ENCODE results near the gene SLC38A4.

The SLC38A4 gene

DNA sequence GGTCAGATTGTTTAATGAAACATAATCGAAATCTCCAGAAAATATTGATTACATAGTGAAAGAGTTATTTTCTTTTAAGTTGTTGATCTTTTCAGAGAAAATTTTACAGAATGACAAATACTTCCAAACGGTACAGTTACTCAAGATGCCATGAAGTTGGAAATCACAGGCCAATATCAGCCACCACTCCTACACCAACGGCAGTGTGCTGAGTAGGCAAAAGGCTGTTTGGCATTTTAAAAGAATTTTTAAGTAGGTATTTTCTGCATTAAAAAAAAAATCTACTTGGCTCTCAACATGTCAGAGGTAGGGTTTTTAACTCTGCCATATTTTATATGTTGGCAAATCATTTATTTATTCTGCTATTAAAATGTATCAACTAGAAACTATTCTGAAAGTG, 21.7 kb downstream of the SLC38A4 start:
- TF ChIP-seq, protein P1, sequence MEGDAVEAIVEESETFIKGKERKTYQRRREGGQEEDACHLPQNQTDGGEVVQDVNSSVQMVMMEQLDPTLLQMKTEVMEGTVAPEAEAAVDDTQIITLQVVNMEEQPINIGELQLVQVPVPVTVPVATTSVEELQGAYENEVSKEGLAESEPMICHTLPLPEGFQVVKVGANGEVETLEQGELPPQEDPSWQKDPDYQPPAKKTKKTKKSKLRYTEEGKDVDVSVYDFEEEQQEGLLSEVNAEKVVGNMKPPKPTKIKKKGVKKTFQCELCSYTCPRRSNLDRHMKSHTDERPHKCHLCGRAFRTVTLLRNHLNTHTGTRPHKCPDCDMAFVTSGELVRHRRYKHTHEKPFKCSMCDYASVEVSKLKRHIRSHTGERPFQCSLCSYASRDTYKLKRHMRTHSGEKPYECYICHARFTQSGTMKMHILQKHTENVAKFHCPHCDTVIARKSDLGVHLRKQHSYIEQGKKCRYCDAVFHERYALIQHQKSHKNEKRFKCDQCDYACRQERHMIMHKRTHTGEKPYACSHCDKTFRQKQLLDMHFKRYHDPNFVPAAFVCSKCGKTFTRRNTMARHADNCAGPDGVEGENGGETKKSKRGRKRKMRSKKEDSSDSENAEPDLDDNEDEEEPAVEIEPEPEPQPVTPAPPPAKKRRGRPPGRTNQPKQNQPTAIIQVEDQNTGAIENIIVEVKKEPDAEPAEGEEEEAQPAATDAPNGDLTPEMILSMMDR (conservative IDR thresholded peaks at IDR 0.05; ENCODE audit: control insufficient read depth, insufficient read depth, low read depth, low read length) = no peak
- H3K4me3 ChIP-seq (ENCODE audit: control insufficient read depth, low read depth, low read length) = no peak overlapping the region
- DNase-seq (ENCODE audit: low read depth) = no peak

DNA sequence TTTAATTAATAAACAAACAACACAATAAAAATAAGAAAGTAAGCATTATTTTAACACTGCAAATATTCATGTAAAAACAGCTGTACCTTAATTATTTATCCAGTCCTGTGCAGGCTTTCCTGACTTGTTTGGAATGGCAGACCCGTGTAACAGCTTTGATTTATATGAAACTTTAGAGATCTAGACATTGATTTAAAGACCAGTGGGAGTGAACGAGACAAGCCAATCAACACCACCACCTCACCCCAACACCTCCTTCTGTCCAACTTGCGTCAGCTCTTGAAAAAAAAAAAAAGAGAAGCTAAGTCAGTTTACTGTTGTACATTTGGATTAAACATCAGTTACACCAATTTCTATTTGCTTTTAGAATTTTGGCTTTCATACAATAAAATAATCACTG, 22.3 kb downstream of the SLC38A4 start:
- TF ChIP-seq, protein P1 (conservative IDR thresholded peaks at IDR 0.05; ENCODE audit: control insufficient read depth, insufficient read depth, low read depth, low read length) = no peak
- no peak overlapping the region for H3K4me3 ChIP-seq (ENCODE audit: control insufficient read depth, low read depth, low read length)
- DNase-seq (ENCODE audit: low read depth) = no peak

DNA sequence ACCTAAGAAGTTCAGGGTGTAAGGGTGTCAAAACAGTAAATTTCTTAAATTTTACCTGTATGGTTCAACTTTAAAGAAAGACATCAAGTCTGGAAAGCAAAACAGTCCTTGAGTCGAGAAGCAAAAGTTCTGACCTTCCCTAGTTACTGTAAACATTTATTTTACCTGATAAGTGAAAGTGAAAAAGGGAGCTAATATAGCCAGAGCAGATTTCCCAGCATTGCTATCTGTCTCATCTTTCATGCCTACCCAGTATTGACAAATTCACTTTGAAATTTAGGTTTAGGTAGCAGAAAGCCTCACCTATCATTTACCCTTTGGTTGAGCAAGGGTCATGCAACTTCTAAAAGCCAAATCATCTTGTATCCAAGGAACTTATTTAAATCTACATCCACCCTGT, 24.5 kb downstream of the SLC38A4 start:
- H3K4me3 ChIP-seq (ENCODE audit: control insufficient read depth, low read depth, low read length) = no peak overlapping the region
- DNase-seq (ENCODE audit: low read depth) = no peak
- TF ChIP-seq, protein P1 (conservative IDR thresholded peaks at IDR 0.05; ENCODE audit: control insufficient read depth, insufficient read depth, low read depth, low read length) = no peak

DNA sequence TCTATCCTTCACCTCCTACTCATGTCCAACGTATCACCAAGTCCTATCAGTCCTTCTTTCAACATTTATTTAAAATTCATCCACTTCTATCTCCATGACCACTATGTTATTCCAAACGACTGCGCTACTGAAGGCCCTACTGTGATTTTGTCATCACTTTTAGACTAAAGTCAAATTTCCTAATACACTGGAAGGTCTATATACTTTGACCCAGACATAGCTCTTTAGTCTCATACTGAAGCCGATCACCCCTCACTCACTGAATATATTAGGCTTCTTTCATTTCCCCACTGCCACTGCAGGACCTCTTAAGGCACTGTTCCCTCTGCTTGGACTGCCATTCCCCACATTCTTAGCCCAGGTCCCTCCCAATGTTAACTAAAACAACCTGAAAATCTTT, 25.6 kb downstream of the SLC38A4 start:
- DNase-seq (ENCODE audit: low read depth) = no peak
- no peak overlapping the region for H3K4me3 ChIP-seq (ENCODE audit: control insufficient read depth, low read depth, low read length)
- TF ChIP-seq, protein P1 (conservative IDR thresholded peaks at IDR 0.05; ENCODE audit: control insufficient read depth, insufficient read depth, low read depth, low read length) = no peak

DNA sequence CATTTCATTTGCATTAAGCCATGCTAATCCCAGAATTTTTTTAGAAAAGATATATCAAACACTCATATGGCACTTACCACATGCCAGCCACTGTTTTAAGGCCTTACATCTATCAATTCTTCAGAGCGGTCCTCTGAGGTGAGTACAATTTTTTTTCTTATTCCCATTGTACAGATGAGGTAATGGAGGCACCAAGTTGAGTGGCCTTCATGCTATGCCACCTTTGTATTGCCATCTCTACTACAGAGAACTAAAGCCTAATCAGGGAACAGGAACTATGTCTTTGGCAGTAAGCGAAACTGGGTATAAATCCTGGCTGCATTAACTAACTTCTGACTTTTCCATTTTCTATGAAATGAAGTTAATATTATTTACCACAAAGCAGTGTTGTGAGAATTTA, 27.1 kb downstream of the SLC38A4 start:
- DNase-seq (ENCODE audit: low read depth) = no peak
- no peak overlapping the region for H3K4me3 ChIP-seq (ENCODE audit: control insufficient read depth, low read depth, low read length)
- TF ChIP-seq, protein P1 (conservative IDR thresholded peaks at IDR 0.05; ENCODE audit: control insufficient read depth, insufficient read depth, low read depth, low read length) = no peak

DNA sequence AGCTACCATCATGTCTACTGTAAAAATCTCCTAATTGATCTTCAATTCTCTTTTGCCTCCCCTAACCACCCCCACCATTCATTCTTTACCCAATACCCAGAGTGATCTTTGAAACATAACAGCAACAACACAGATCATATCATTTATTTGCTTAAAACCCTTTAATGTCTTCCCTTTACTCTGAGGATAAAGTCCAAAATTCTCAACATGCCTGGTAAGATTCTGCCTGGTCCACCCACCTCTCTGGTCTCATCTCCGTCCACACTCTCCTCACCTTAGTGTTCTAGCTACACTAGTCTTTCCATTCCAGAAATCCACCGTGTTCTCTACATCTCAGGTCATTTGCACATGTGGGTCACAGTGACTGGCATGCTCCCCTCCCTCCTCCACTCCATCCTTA, 27.7 kb downstream of the SLC38A4 start:
- DNase-seq (ENCODE audit: low read depth) = no peak
- TF ChIP-seq, protein P1 (conservative IDR thresholded peaks at IDR 0.05; ENCODE audit: control insufficient read depth, insufficient read depth, low read depth, low read length) = no peak
- no peak overlapping the region for H3K4me3 ChIP-seq (ENCODE audit: control insufficient read depth, low read depth, low read length)

DNA sequence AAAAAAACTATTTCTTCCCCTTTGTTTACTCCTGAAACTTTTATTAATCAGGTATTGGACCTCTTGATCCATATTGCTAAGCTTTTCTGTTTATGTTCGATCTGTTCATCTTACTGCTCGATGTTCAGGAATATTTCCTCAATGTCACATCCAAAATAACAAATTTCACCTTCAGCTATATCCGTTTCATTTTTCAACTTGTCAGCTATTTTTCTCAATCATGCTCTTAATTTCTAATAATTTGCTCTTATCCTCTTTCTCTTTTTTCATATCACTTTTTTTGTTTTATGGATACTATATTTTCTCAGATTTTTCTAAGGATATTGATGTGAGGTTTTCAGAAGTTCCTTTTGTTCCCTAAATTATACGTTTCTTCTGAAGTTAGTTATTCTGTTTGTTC, 29.8 kb downstream of the SLC38A4 start:
- no peak overlapping the region for H3K4me3 ChIP-seq (ENCODE audit: control insufficient read depth, low read depth, low read length)
- DNase-seq (ENCODE audit: low read depth) = no peak
- TF ChIP-seq, protein P1 (conservative IDR thresholded peaks at IDR 0.05; ENCODE audit: control insufficient read depth, insufficient read depth, low read depth, low read length) = no peak
